HG02840 (cell line): ENCODE measurements around the gene SYF2.
A peak's percentile ranks its signal among the peaks of the same experiment; 100 is the strongest.
"Not testable (repeated sequence)": the region's sequence is repeated elsewhere in the genome, so short reads cannot be mapped to it uniquely, and the experiment has no call there.

ENCODE experiments used
- ATAC-seq: cut with Tn5 transposase; IDR thresholded peaks from one replicate; pipeline ENCODE4 v1.9.1; 2021; ENCODE audit warnings: mild to moderate bottlenecking, moderate library complexity, moderate number of reproducible peaks; ENCODE audit not compliant: unreplicated experiment, low FRiP score

Gene SYF2

DNA sequence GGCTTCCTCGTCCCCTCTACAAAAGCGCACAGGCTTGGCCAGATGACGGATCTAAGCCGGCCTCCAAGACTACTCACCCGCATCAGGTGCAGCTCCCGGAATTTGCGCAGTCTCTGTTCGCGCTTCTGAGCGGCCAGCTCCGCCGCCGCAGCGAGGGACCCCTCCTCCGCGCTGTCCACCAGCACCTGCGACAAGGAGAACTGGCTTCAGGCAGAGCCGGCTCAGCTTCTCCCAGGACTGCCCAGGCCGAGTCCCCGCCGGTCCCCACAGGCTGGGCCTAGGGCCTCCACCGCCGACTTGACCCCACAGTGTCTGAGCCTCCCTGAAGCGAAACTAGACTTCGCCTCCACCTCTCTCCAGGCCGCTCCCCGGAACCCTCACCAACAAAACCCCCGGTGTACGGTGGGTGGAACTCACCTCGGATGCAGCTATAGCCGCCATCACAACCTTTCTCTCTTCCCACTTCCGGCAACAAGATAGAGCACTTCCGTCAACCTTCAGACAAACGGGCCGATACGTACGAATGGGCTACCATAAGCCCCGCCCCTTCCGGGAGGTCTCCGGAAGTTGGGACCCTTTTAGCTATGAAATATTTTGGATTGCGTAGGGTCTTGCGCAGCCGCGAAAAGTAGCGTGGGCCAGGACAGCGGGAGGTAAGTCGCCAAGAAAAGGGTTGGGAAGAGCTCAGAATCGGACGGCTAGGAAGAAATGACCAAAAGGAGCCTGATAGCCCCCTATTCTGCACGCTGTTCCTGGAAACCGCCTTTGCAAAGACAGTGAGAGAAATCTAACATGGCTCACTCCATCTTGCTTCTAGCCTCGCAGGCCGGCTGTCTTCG, at the start of gene SYF2:
SYF2 (minus strand) TSS at position 476 of the 839 bp plus-strand sequence; CDS start at position 441, 35 bp downstream.
- ATAC-seq, result peak; percentile 84

DNA sequence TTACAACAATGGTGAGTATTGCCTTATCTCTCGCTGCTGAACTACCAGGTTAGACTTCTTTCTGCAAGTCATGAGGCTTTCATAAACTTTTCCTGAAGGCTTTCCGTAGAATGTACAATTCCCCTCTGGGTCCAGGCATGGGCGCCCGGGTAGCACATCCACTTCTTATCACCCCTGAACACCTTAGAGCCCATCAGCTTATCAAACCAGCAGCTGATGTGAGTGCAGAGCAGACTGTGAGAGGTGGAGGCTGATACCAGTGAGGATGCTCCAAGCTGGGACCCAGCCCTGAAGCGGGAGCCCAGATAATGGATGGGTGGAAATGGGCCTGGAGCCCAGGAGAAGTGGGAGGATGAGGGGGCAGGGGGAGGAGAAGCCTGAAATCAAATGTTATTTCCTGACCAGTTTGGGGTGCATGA, 47.4 kb upstream of the SYF2 start:
- ATAC-seq, result not testable (repeated sequence)

- ATAC-seq, result not testable (repeated sequence)
Observed at GRCh38 chr1:25278790-25279189, 46.5 kb upstream of the SYF2 start.

DNA sequence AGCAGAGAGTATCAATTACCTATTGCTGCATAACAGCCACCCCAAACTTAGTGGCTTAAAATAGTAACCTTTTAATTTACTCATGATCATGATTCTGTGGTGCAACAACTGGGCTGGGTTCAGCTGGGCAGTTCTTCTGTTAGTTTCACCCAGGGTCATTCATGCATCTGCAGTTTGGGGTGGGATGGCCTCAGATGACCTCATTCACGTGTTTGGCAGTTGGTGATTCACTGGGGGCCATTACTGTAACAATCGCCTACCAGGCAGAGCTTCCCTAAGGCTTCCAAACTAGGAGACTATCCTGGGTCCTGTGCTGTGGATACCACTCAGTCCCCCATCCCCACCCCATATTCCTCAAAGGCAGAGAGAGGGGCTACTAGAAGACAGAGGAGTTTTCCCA, 46.1 kb upstream of the SYF2 start:
- not testable (repeated sequence) for ATAC-seq

- ATAC-seq, result not testable (repeated sequence)
Observed at GRCh38 chr1:25277295-25277694, 45.0 kb upstream of the SYF2 start.

GRCh38 chr1:25275648-25276047, 43.3 kb upstream of the SYF2 start:
- not testable (repeated sequence) for ATAC-seq

- ATAC-seq, result not testable (repeated sequence)
Observed at GRCh38 chr1:25272238-25272637, 39.9 kb upstream of the SYF2 start, which contains the start of gene RHD. Gene RHD (plus strand): TSS chr1:25272509. CDS start chr1:25272548, 39 bp downstream.

DNA sequence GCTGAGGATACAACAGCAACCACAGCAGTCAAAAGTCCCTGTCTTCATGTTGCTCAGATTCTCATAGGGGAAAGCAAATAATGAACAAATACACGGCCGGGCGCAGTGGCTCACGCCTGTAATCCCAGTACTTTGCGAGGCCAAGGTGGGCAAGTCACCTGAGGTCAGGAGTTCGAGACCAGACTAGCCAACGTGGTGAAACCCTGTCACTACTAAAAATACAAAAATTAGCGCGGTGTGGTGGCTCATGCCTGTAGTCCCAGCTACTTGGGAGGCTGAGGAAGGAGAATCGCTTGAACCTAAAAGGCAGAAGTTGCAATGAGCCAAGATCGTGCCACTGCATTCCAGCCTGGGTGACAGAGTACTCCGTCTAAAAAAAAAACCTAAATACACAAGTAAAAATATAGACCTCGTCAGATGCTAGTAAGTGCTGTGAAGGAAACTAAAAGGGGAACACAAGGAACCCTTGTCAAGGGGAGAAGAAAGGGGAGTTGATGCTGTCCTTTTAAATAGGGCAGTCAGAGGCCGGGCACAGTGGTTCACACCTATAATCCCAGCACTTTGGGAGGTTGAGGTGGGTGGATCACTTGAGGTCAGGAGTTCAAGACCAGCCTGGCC, 36.0 kb upstream of the SYF2 start:
- not testable (repeated sequence) for ATAC-seq

GRCh38 chr1:25267288-25268142, 35.2 kb upstream of the SYF2 start:
- peak; percentile 79 for ATAC-seq

DNA sequence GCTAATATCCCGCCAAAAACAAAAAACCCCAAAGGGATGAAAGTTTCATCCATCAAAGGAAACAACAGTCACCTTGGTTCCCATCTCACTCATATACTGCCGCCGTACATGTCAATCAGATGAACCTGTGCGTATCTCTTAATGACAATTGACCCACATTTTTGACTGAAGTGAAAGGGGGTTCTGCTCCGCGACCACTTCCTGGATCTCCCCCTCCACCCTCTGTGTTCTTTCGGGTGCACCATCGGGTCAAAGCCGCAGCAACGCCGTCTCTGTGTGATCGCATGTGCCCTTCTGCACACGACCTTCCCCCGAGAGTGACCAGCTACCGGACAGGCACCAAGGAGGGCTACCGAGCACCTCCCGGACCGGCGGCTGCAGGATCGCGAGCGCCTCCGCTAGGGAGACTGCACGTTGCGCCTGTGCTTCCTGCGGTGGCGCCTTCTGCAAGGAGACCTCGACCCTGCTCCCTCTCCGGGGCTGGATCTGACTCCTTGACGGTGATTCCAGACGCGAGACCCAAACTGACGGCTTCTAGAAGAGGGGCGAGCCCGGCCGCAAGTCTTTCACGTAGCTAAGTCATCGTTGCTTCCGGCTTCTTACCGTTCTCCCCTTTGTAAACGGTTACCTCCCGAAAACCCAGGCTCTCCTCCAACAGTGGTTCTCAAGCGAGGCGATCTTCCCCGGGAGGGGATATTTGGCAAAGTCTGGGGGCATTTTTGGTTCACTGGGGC, 34.4 kb upstream of the SYF2 start:
- ATAC-seq, result not testable (repeated sequence)

- ATAC-seq, result not testable (repeated sequence)
Observed at GRCh38 chr1:25260336-25260735, 28.0 kb upstream of the SYF2 start.

- ATAC-seq, result not testable (repeated sequence)
Observed at GRCh38 chr1:25259813-25260212, 27.5 kb upstream of the SYF2 start.

GRCh38 chr1:25257196-25257595, 24.9 kb upstream of the SYF2 start:
- no peak for ATAC-seq

DNA sequence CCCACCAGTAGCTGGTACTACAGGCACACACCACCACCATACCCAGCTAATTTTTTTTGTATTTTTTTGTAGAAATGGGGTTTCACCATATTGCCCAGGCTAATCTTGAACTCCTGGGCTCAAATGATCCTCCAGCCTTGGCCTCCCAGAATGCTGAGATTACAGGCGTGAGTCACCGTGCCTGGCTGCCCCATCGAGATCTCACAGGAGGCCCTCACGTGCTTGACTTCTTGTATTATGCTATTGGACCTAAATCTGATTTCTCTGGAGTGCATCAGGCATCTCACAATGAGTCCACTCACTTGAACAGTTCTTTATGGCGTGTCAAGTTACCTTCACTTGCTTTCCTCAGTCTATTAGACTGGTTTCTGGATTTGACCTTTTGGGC, 24.3 kb upstream of the SYF2 start:
- ATAC-seq, result no peak

GRCh38 chr1:25255706-25256577, 23.6 kb upstream of the SYF2 start:
- no peak for ATAC-seq

- no peak for ATAC-seq
Observed at GRCh38 chr1:25253911-25254310, 21.6 kb upstream of the SYF2 start.

DNA sequence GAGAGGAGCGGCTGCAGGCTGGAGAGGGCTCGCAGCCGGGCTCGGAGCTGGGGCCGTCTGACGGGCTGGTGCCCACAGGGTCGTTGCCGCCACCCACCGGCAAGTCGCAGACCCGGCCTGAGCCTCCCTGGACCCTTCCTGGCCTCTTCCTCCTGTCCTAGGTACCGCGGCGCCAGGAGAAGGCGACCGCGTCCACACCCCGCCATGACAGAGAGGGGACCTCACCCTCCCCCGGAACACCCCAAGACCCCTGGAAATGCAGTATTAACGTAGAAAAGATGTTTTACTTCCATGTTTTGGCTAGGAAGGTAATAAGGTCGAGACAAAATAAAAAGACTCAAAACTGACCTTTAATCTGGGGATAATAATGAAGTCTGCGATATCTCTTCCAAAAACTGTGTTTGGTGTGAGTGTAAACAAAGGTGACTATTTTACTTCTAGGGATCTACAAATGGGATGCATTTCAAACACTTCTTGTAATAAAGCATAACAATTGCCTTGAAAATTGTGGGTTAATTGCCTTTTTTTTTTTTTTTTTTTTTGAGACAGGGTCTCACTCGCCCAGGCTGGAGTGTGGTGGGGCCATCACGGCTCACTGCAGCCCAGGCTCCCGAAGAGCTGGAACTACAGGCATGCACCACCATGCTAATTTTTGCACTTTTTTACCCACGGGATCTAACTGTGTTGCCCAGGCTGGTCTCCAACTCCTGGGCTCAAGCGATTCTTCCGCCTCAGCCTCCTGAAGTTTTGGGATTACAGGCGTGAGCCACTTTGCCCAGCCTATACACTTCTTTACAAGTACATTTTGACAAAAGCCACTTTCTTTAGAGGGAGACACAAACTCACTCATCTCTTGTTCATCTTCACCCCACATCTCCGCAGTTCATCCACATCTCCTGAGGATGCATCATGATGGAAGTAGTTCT, 15.8 kb upstream of the SYF2 start:
- peak; percentile 4 for ATAC-seq
